ENCODE results near the gene YWHAE.
A peak's percentile ranks its signal among the peaks of the same experiment; 100 is the strongest.
"Not testable (repeated sequence)": the region's sequence is repeated elsewhere in the genome, so short reads cannot be mapped to it uniquely, and the experiment has no call there.

YWHAE gene

DNA sequence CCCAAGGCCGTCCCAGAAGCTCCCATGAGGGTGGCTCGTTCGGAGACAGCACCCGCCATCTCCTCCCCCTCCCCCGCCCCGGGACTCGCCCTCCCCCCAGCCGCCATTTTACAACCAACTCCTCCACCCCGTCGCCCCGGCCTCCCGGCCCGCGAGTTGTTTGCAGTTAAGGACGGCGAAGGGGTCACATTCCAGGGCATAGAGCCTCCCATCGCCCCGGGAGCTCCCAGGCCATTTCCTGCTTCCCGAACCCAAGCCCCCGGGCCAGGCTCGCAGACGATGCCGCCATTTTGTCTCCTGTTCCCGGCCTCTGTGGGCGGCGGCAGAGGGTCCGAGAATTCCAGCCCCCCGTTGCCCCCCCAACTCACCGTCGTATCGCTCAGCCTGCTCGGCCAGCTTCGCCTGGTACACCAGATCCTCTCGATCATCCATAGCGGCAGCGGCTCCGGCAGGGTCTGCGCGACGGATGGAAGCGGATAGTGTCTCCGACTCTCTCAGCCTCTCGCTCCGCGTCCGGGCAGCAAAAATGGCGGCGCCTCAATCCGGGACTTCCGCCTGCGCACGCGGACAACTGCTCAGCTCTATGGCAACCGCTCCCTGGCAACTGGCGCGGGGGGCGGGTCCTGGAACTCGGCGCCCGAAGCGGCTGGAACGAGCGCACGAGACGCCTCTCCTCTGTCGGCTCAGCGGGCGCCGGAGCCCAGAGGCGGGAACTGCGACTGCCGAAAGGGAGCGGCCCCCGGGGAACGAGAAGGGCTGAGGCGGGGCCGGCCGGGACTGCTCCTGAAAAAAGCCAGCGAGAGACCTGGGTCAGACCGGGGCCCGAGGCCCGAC is at the start of gene YWHAE:
Gene YWHAE, minus strand, starts transcription at position 544 of the 834 bp plus-strand sequence. Its CDS starts 112 bp downstream, at position 432.
- peak; percentile 100 for DNase-seq (ENCODE audit: low spot score)

DNA sequence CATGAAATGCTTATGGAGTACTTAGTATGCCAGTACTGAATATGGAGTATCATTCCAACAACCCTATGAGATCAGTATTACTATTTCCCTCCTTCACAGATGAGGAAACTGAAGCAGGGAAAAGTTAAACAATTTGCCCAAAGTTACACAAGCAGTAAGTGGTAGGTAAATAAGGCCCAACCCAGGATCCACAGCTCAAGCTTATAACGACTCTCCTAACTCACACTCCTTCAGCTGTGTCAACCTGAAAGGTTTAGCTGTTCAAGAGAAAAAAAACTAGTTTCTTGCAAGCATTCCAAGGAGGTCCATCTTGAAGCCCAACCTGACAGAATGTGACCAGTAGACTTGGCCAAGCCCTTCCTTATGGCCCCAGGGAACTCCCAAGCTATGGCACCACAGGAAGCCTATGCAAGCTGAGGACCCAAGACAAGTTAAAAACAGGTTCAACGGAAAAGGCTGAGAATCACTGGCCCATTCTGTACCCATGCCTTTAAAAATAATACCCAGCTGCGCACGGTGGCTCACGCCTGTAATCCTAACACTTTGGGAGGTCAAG is 49.5 kb upstream of the YWHAE start:
- DNase-seq (ENCODE audit: low spot score), result no peak

DNA sequence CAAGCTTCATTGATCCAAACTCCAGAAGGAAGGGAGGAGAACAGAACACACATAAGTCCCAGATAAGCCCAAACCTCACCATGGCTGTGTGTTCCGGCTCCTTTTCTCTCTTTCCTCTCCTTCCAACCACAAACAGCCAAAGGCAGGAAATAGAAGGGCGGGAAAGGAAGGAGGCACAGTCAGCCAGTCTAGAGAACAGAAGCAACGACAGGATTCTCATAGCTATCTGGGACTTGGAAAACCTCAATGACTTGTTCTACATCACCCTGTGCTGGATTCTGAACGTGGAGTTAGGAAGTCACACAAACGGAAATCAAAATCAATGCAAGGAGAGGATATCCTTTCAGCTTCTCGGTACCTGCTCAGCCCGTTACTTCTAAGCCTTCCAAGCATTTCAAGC is 47.0 kb upstream of the YWHAE start:
- no peak for DNase-seq (ENCODE audit: low spot score)

DNA sequence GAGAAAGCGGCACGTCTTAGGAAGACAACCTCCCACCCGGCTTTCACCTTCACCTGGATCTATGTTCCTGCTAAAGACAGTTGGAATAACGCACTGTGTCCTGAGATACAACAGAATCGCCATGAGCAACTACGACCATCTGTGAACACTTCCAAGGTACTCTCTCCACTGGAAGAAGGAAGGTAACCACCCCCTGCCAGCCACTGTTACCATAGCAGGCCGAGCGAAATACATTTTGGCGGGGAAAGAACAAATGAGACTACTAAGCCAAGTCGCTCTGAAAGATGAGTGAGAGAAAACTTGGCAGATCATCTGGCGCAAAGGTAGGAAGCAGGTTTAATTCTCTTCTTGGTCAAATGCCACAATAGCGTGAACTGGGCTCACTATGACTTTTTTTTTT is 46.2 kb upstream of the YWHAE start:
- DNase-seq (ENCODE audit: low spot score), result no peak

DNA sequence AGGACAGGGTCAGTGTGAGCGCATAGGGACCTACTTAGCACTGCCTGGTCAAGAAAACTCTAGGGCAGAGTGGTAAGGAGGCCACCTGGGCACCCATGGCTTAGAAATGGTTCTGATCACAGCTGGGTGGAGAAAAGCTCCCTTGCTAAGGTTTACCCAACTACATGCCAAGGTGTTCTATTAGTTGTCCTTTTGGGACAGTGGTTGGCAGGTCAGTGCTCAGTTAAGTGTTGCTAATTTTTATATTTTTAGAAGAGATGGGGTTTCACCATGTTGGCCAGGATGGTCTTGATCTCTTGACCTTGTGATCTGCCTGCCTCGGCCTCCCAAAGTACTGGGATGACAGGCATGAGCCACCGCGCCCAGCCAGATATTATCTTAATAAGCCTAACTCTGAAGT is 45.7 kb upstream of the YWHAE start:
- not testable (repeated sequence) for DNase-seq (ENCODE audit: low spot score)

DNA sequence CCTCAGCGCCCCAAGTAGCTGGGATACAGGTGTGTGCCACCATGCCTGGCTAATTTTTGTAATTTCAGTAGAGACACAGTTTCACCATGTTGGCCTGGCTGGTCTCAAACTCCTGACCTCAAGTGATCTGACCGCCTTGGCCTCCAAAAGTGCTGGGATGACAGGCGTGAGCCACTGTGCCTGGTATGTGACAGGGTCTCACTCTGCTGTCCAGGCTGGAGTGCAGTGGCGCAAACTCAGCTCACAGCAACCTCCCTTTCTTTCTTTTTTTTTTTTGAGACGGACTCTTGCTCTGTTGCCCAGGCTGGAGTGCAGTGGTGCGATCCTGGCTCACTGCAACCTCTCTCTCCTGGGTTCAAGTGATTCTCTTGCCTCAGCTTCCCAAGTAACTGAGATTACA is 42.7 kb upstream of the YWHAE start:
- not testable (repeated sequence) for DNase-seq (ENCODE audit: low spot score)

DNA sequence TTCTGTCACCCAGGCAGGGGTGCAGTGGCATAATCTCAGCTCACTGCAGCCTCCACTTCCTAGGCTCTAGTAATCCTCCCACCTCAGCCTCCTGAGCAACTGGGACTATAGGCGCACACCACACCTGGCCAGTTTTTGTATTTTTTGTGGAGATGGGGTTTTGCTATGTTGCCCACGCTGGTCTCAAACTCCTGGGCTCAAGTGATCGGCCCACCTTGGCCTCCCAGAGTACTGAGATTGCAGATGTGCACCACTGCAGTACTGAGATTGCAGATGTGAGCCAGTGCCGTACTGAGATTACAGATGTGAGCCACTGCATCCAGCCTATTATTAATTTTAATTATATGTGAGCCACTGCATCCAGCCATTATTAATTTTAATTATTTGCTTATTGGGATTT is 42.2 kb upstream of the YWHAE start:
- DNase-seq (ENCODE audit: low spot score), result no peak

DNA sequence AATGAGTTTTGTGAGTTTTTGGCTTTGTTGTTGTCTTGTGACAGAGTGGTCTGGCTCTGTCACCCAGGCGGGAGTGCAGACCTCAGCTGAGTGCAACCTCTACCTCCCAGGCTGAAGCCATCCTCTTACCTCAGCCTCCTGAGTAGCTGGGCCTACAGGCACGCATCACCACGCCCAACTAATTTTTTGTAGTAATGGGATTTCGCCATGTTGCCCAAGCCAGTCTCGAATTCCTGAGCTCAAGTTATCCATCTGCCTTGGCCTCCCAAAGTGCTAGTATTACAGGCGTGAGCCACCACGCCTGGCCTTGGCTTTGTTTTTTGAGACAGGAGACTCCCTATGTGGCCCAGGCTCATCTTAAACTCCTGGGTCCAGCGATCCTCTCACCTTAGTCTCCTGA is 40.9 kb upstream of the YWHAE start:
- DNase-seq (ENCODE audit: low spot score), result no peak

DNA sequence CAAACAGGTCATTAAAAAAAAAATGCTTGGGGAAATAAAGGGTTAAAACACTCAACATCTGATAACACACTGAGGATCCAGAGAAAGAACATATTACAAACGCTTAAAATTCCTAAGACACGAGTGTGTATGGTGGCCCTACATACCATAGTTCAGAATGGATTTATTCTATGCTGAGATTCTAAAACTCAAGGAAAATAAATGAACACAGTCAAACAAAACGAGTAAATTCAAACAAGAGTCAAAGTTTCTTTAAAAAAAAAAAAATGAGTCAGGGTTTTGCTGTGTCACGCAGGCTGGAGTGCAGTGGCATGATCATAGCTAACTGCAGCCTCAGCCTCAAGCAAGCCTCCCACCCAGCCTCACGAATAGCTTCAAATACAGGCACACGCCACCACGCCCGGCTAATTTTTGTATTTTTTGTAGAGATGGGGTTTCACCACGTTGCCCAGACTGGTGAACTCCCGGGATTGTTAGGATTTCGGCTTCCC is 38.6 kb upstream of the YWHAE start:
- no peak for DNase-seq (ENCODE audit: low spot score)

DNA sequence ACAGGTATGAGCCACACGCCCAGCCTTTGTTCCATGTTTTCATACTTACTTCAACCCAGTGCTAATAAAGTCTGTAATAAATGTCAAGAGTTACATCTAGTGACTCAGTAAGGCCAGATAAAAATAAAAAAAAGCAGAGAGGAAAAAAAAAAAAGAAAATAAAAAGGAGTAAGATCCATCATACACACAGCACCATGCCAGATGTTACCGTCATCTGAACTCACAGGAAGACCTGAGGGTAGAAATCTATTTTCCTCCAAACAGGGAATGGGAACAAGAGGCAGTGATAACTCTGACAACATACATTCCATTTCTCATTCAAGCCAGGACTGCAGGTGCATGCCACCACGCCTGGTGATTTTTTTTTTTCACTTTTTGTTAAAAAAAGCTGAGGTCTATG is 35.3 kb upstream of the YWHAE start:
- no peak for DNase-seq (ENCODE audit: low spot score)

DNA sequence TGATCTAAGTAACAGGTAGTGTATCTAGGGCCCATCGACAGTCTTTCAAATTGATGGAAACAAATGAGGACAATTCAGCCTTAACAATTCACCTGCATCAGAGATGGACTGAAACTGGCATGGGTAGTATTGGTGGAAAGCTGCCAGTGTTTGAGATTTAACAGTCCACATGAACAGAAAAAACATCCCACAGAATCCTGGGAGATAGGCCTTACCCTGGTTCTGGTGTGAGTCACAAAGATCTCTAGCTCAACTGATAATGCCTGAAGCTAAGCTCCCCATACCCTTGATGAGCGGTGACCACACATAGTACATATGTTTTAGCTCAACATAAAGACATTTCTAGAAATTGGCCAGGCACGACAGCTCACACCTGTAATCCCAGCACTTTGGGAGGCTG is 34.1 kb upstream of the YWHAE start:
- no peak for DNase-seq (ENCODE audit: low spot score)

DNA sequence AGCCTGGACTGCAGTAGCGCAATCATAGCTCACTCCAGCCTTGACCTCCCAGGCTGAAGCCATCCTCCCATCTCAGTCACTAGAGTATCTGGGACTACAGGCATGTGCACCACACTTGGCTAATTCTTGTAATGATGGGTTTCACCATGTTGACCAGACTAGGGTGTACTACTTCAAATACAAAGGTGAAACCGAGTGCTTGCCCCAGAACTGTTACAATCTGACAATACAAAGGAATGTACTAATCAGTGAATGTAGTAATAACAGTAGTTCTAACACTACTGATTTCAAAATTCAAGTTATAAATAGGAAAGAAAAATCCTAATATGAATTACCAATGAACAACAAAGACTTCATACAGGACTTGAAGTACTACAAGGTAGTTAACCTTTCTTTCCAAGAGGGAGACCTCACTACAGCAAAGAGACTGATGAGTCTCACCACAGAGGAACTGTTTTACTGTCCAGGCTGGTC is 31.6 kb upstream of the YWHAE start:
- DNase-seq (ENCODE audit: low spot score), result no peak

DNA sequence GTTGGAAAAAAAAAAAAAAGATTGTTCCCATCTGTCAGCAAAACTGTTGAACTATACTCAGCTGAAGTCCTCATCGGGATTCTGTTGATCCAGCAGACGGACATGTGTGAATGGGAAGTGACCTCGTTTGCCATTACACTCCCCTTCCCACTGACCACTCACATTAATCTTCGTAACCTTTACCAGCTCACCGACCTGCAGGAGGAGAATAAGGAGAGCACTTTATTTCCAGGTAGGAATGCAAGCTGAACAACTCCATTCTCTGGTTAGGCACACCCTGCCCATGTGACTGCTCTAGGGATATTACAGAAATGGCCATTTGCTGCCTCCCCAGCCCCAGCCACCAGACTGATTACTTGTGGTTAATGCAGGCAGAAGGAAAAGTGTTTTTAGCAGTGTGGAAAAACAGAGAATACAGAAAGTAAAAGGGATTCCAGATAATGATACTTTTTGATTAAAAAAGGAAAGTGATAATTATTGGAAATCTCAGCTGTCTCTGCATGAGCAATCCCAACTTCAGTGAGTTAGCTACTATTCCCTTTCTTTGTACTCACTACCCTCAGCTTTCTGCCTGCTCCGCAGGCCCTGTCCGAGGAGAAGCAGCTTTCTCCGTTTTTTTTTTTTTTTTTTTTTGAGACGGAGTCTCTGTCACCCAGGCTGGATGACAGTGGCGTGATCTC is 23.6 kb upstream of the YWHAE start:
- no peak for DNase-seq (ENCODE audit: low spot score)

DNA sequence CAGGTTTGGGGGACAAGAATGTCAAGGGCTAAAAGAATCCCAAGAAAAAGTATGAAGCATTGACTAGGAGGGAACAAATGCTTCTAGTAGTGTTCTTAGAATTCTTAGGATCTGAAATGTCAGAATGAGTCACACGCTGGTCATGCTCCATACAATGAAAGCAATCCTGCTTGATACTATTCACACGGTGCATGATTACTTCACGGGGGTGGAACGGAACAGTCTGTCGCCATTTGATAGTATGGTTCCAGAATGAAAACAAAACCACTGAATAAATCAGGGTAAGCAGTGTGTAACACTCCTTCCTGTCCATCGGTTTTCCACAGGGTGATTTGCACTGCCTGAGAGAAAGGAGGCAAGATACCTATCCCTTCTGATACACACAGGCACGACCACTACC is 22.9 kb upstream of the YWHAE start:
- DNase-seq (ENCODE audit: low spot score), result no peak

DNA sequence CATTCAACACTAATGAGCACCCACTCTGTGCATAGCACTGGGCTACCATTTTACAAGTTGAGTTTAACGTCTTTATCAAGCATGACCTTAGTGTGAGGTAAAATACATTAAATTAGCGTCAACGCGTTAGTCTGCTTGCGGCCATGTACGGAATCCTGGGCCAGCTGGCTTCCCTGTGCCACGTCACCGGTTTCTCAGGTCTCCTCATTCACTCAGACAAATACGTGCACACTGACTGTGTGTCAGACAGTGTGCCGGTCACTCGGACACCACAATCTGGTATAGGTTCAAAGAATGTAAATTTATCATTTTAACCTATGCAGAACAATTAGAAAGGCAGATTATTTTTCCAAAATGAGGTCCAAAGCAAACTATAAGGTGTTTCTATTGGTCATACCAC is 21.4 kb upstream of the YWHAE start:
- no peak for DNase-seq (ENCODE audit: low spot score)

DNA sequence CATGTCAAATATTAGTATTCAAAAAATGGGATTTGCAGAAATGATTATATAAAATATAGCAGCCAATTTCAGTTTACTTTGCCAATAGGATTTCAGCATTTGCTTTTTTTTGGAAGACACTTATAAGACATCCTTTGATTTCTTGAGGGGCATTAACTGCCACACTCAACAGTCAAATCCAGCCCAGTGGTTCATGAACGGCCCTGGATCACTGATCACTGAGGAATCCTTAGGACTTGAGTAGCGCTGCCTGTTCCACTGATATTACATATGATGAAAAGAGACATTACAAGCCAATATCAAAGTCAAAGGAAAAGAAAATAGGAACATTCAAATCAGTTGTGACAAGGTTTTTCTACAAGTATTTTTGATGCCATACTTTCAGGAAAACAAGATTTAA is 21.0 kb upstream of the YWHAE start:
- no peak for DNase-seq (ENCODE audit: low spot score)

DNA sequence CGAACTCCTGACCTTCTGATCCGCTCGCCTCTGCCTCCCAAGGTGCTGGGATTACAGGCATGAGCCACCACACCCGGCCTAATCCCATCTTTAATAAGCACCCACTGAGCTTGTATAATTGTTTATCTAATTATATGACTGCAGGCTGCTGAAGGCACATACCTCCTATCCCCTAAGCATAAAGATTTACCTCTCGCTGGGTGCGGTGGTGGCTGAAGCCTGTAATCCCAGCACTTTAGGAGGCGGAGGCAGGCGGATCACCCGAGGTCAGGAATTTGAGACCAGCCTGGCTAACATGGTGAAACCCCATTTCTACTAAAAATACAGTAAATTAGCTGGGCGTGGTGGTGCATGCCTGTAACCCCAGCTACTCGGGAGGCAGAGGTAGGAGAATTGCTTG is 20.1 kb upstream of the YWHAE start:
- DNase-seq (ENCODE audit: low spot score), result no peak

DNA sequence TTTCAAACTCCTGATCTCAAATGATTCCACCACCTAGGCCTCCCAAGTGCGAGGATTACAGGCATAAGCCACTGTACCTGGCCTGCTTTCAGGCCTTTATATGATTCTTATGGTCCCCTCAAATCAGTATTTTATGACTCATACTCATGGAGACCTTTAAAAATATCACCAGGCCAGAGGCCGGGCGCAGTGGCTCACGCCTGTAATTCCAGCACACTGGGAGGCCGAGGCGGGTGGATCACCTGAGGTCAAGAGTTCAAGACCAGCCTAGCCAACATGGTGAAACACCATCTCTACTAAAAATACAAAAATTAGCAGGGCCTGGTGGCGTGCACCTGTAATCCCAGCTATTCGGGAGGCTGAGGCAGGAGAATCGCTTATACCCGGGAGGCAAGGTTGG is 18.5 kb upstream of the YWHAE start:
- not testable (repeated sequence) for DNase-seq (ENCODE audit: low spot score)

DNA sequence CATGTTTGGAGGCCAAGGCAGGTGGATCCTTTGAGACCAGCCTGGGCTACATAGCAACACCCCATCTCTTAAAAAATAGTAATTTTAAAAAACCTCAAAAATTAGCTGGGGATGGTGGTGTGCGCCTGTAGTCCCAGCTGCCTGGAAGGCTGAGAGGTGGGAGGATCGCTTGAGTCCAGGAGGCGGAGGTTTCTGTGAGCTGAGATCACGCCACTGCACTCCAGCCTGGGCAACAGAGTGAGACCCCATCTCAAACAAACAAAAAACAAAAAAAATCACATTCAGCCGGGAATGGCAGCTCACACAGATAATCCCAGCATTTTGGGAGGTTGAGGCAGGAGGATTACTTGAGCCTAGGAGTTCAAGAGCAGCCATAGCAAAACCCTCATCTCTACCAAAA is 16.4 kb upstream of the YWHAE start:
- DNase-seq (ENCODE audit: low spot score), result no peak

DNA sequence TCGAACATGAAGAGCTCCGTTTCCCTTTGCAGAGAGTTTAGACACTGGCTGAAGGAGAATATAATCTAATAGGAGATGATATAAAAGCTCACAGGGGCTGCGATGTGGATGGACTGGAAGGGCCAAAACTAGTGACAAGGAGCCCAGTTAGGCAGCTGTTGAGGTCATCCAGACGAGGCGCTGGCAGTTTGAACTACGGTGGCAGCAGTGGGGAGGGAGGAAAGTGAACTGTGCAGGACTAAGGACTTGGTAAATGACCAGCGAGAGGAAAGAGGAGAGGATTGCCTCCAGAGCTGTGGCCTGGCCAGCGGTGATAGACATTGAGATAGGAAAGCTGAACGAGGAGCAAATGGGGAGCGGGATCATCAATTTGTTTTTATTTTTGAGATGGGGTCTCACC is 14.6 kb upstream of the YWHAE start:
- DNase-seq (ENCODE audit: low spot score), result no peak

DNA sequence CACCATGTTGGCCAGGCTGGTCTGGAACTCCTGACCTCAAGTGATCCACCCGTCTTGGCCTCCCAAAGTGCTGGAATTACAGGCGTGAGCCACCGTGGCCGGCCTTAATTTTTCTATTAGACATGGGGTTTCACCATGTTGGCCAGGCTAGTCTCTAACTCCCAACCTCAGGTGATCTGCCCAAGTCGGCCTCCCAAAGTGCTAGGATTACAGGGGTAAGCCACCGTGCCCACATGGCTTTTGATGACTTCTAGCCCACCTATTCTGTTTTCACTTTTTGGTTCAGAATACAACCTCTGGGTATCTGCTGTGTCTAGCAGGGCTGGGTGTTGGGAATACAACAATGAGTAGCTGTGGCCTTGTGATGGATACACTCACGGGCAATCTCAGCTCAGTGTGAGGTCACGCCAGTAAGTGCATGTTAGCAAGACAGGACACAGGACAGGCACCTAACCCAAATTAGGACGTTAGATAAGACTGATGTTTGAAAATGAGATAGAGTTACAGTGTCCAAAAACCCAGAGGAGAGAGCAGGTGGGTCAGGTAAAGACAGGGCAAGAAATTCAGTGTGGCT is 14.1 kb upstream of the YWHAE start:
- DNase-seq (ENCODE audit: low spot score), result no peak

DNA sequence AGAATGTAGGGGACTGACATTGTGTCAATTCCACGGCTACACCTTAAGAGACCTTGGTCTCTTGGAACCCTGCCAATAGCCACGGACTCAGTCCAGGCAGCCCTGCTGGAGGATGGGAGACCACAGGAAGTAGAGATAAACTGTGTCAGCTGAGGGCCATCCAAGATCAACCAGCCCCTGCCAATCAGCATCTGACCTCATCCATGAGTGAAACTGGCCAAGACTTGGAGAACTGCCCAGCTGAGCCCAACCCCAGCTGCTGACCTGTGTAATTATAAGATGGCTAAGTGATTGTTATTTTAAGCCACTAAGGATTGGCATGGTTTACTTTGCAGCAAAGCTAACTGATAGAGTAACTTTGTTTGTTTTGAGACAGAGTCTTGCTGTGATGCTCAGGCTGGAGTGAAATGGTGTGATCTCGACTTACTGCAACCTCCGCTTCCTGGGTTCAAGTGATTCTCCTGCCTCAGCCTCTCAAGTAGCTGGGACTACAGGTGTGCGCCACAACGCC is 13.3 kb upstream of the YWHAE start:
- DNase-seq (ENCODE audit: low spot score), result no peak

All from ecto neural progenitor cell (in vitro differentiated cells).